HCT116 (cell line): ENCODE data around the gene LRRC15. TPM values are rescaled to one million over a fixed set of nuclear protein-coding genes. Genes with fewer than 3 reads are reported as not detected.

Experiments used
- ATAC-seq: fragments of 200-7000 bp; cut with Tn5 transposase; 2 replicates; pipeline ENCODE4 v1.9.1; 2020; ENCODE audit warnings: mild to moderate bottlenecking, moderate library complexity
- BruUV-seq: library from RNA; stranded (reverse); fragments of 400-500 nt; replicated peaks from 2 replicates; lab custom pipeline; 2021; lab: Mats Ljungman, UMichigan
- CTCF ChIA-PET: fragments of 300-600 bp; sonication (Branson Sonifier 250); formaldehyde crosslinking; loops from one replicate; lab custom pipeline; 2021; ENCODE audit warnings: antibody characterized with exemption; lab: Charles Lee
- POLR2A ChIA-PET: fragments of 300-600, 350-600 bp; sonication (Branson Sonifier 250); formaldehyde crosslinking; loops from one replicate; lab custom pipeline; 2021; ENCODE audit warnings: antibody characterized with exemption; lab: Charles Lee
- RAD21 ChIA-PET, 2 experiments: fragments of 300-600 bp; sonication (Branson Sonifier 250); formaldehyde crosslinking; loops; one replicate each; lab custom pipeline; 2023; ENCODE audit warnings: low total read pairs in 2 of 2; ENCODE audit not compliant: uncharacterized antibody in 2 of 2, unreplicated experiment in 2 of 2, low non-redundant PET in 1 of 2; lab: Charles Lee
- DNase-seq: peaks from one replicate; pipeline ENCODE4 v3.0.0-alpha.2; 2010; ENCODE audit warnings: low read depth, low spot score
- H2AFZ ChIP-seq: fragments of 200-600 bp; shearing (Covaris generic), sonication (generic); 2 replicates; pipeline ENCODE4 v1.6.1; 2017; ENCODE audit warnings: low read depth, mixed run types, mixed read lengths, antibody characterized with exemption, low read length; ENCODE audit not compliant: poor library complexity, severe bottlenecking
- H3K27ac ChIP-seq: 2 replicates; pipeline ENCODE4 v1.5.1; 2012; ENCODE audit warnings: low read depth, low read length
- H3K27me3 ChIP-seq: fragments of 200-600 bp; sonication (generic); 2 replicates; pipeline ENCODE4 v1.6.1; 2016; ENCODE audit warnings: mixed run types, low read length, mixed read lengths; ENCODE audit not compliant: insufficient read depth
- H3K36me3 ChIP-seq, 2 experiments: fragments of 200-500 bp in 1 of 2; fragments of 200-600 bp in 1 of 2; sonication (Bioruptor generic) in 1 of 2; sonication (generic) in 1 of 2; 2 replicates each; pipeline versions ENCODE4 v1.5.1 to v1.6.1; 2014 to 2016; ENCODE audit warnings: low read length in 2 of 2, inconsistent platforms in 1 of 2, mixed read lengths in 1 of 2, mixed run types in 1 of 2; ENCODE audit not compliant: insufficient read depth in 2 of 2, control insufficient read depth in 1 of 2
- H3K4me1 ChIP-seq, 2 experiments: fragments of 200-600 bp in 1 of 2; sonication (generic) in 1 of 2; 2 replicates each; pipeline versions ENCODE4 v1.5.1 to v1.6.1; 2012 to 2017; ENCODE audit warnings: low read length in 2 of 2, inconsistent platforms in 1 of 2, mild to moderate bottlenecking in 1 of 2, mixed read lengths in 1 of 2, mixed run types in 1 of 2, moderate library complexity in 1 of 2; ENCODE audit not compliant: insufficient read depth in 2 of 2, control insufficient read depth in 1 of 2
- H3K4me2 ChIP-seq: fragments of 200-600 bp; sonication (generic); 2 replicates; pipeline ENCODE4 v1.6.1; 2017; ENCODE audit warnings: mixed run types, low read length, mixed read lengths
- H3K4me3 ChIP-seq, 2 experiments: fragments of 200-600 bp in 1 of 2; sonication (generic) in 1 of 2; replicated peaks in 1 of 2; 2 replicates each; pipeline ENCODE4 v1.5.1; 2011 to 2016; ENCODE audit warnings: low read length in 2 of 2, control low read depth in 1 of 2, low read depth in 1 of 2, mild to moderate bottlenecking in 1 of 2, mixed read lengths in 1 of 2, mixed run types in 1 of 2
- H3K79me2 ChIP-seq: fragments of 200-600 bp; sonication (generic); 2 replicates; pipeline ENCODE4 v1.6.1; 2017; ENCODE audit warnings: mild to moderate bottlenecking, mixed run types, low read length, moderate library complexity, mixed read lengths; ENCODE audit not compliant: insufficient read depth
- H3K9ac ChIP-seq: fragments of 200-600 bp; sonication (generic); 2 replicates; pipeline ENCODE4 v1.6.1; 2016; ENCODE audit warnings: low read length, mixed read lengths
- H3K9me2 ChIP-seq: fragments of 200-600 bp; sonication (generic), shearing (Covaris generic); 2 replicates; pipeline ENCODE4 v1.6.1; 2017; ENCODE audit warnings: mixed run types, mild to moderate bottlenecking, moderate library complexity; ENCODE audit not compliant: insufficient read depth
- H3K9me3 ChIP-seq, 2 experiments: fragments of 200-500 bp in 1 of 2; fragments of 200-600 bp in 1 of 2; sonication (Bioruptor generic) in 1 of 2; sonication (generic) in 1 of 2; 2 replicates each; pipeline ENCODE4 v1.6.1; 2014 to 2017; ENCODE audit warnings: low read length in 2 of 2, mixed read lengths in 2 of 2, inconsistent platforms in 1 of 2, low read depth in 1 of 2, mild to moderate bottlenecking in 1 of 2, mixed run types in 1 of 2, moderate library complexity in 1 of 2; ENCODE audit not compliant: control insufficient read depth in 1 of 2, insufficient read depth in 1 of 2
- H4K20me1 ChIP-seq: fragments of 200-600 bp; sonication (generic), shearing (Covaris generic); 2 replicates; pipeline ENCODE4 v1.6.1; 2017; ENCODE audit warnings: mixed run types, mild to moderate bottlenecking, moderate library complexity; ENCODE audit not compliant: insufficient read depth
- EGR1 ChIP-seq: IDR thresholded peaks from 2 replicates; pipeline ENCODE4 v1.6.1; 2012; ENCODE audit warnings: low read depth
- EZH2 ChIP-seq: fragments of 200-600 bp; sonication (generic); IDR thresholded peaks from 2 replicates; pipeline ENCODE4 v1.6.1; 2017; ENCODE audit warnings: antibody characterized with exemption, mixed run types
- POLR2A ChIP-seq: IDR thresholded peaks from 2 replicates; pipeline ENCODE4 v1.7.0; 2011; ENCODE audit warnings: borderline replicate concordance; ENCODE audit not compliant: insufficient read depth, insufficient read length; ENCODE audit errors: extremely low read depth
- intact Hi-C: fragments of 100-400 bp; cut with micrococcal nuclease; formaldehyde crosslinking; loops from 2 replicates; pipeline ENCODE4 v1.10.0; 2022
- total RNA-seq: library from RNA; stranded (reverse); gene quantifications from one replicate; pipeline ENCODE4 v1.2.1, GENCODE V29; 2021; ENCODE audit not compliant: unreplicated experiment
- TF ChIP-seq, protein P1 (sequence below), 3 experiments: fragments of 200-600 bp in 1 of 3; sonication (generic) in 1 of 3; IDR thresholded peaks in 2 of 3; conservative IDR thresholded peaks in 1 of 3; 2 replicates each; pipeline ENCODE4 v1.5.1; 2012 to 2017; ENCODE audit warnings: low read depth in 2 of 3, low read length in 2 of 3, antibody characterized with exemption in 1 of 3, borderline replicate concordance in 1 of 3, control low read depth in 1 of 3, mild to moderate bottlenecking in 1 of 3, mixed read lengths in 1 of 3, mixed run types in 1 of 3, moderate library complexity in 1 of 3; ENCODE audit not compliant: insufficient read depth in 1 of 3
- TF ChIP-seq, protein P2 (sequence below): IDR thresholded peaks from 2 replicates; pipeline ENCODE4 v1.6.1; 2011; ENCODE audit warnings: mild to moderate bottlenecking, low read length, moderate library complexity; ENCODE audit not compliant: insufficient replicate concordance; ENCODE audit errors: extremely low read depth
- TF ChIP-seq, protein P3 (sequence below): IDR thresholded peaks from 2 replicates; pipeline ENCODE4 v1.6.1; 2012; ENCODE audit warnings: low read depth
- TF ChIP-seq, protein P4 (sequence below): IDR thresholded peaks from 2 replicates; pipeline ENCODE4 v1.6.1; 2012

The LRRC15 gene
- total RNA-seq, 1 experiment from 2014 or later, result not detected

DNA sequence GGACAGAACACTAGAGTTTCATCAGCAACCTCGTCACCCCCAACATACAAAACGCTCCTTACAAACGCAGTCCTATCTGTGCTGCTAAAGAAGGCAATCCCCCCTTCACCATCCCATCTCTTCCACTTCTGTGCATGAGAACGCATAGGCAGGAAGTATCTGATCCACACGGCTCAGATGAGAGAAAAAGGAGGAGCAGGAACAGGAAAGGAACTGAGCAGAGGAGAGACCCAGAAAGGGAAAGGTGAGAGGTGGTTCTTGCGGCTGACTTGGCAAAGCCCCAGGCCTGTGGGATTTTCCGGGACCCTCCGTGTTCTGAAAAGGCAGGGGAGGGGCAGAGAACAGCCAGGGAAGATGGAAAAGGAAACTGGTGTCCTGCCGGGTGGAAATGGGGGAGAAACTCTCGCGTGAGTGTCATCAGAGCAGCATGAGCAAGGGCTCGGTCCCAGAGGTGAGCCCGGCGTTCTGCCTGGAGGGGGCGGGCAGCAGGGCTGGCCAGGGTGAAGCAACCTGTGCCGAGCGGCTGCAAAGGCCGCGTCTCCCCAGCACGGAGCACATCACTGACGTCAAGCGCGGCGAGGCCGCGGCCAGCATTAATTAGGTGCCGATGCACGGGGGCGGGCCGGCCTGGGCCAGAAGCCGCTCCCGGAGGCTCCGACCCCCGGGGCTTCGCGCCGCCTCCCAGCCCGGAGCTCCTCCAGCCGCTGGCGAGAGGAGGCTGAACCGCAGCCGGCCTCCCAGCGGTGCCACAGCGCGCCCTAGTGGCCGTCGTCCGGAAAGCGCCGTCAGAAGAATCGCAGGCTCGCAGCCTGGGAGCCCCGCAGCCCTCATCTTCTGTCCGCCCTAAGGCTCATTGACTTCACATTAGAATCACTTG lies 54.2 kb downstream of the LRRC15 start (continued):
- TF ChIP-seq, protein P1, sequence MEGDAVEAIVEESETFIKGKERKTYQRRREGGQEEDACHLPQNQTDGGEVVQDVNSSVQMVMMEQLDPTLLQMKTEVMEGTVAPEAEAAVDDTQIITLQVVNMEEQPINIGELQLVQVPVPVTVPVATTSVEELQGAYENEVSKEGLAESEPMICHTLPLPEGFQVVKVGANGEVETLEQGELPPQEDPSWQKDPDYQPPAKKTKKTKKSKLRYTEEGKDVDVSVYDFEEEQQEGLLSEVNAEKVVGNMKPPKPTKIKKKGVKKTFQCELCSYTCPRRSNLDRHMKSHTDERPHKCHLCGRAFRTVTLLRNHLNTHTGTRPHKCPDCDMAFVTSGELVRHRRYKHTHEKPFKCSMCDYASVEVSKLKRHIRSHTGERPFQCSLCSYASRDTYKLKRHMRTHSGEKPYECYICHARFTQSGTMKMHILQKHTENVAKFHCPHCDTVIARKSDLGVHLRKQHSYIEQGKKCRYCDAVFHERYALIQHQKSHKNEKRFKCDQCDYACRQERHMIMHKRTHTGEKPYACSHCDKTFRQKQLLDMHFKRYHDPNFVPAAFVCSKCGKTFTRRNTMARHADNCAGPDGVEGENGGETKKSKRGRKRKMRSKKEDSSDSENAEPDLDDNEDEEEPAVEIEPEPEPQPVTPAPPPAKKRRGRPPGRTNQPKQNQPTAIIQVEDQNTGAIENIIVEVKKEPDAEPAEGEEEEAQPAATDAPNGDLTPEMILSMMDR (IDR thresholded peaks at IDR 0.05 in 2 of 3, conservative IDR thresholded peaks at IDR 0.05 in 1 of 3; ENCODE audit: borderline replicate concordance in 1 of 3, insufficient read depth in 1 of 3, low read depth in 2 of 3, low read length in 2 of 3), result peak in 2 of 3 experiments; percentile 81 to 87; a peak in 4 of 6 replicates
- no peak for TF ChIP-seq POLR2A

DNA sequence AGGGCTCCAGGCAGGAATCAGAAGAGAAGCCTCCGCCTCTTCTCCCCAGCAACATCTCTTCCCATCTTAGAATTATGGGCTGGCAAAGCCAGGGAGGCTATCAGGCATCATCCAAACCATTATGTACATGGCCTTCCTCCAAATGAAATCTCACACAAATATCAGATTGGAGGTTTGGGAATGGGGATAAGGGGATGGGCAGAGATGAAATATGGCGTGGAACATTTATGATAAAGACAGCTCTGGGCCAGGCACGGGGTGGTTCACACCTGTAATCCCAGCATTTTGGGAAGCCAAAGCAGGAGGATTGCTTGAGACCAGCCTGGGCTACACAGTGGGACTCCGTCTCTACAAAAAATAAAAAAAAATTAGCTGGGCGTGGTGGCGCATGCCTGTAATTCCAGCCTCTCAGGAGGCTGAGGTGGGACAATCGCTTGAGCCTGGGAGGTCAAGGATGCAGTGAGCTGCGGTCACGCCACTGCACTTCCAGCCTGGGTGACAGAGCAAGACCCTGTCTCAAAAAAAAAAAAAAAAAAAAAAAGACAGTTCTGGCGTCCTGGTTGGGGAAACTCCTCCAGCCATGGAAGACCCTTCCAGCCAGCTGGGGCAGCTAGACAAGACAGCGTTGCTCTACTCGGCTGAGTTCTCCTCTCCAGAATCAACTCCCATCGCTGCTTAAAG lies 55.0 kb downstream of the LRRC15 start:
- DNase-seq, result no peak
- Histone ChIP-seq H3K36me3 (no peaks in the 10 kb centered on the region), H3K27ac (peak overlapping the region; percentile 51), H3K9me2 (no peaks in the 10 kb centered on the region), H2AFZ (no peak overlapping the region), H3K4me1 (peaks cover 26 to 54% of the 10 kb centered on the region in 2 experiments), H3K9ac (peak overlapping the region; percentile 60), H3K4me2 (peak overlapping the region; percentile 80), H4K20me1 (no peaks in the 10 kb centered on the region), H3K79me2 (no peaks in the 10 kb centered on the region), H3K27me3 (no peaks in the 10 kb centered on the region), H3K4me3 (peak overlapping the region; percentile 37 to 51; a peak in 3 of 4 replicates), H3K9me3 (no peaks in the 10 kb centered on the region)
- ATAC-seq, result no peak
- ChIA-PET RAD21 (interaction anchor here (0.7 to 3.8 kb wide), 6 partner anchors 12 to 533 kb away, joined by 3 to 30 read pairs (median 4); partner anchors contain the start of gene HES1 (in 1 of the 2)), CTCF (interaction anchor here (1.1 to 4.7 kb wide), 11 partner anchors 8 to 532 kb away, joined by 3 to 145 read pairs (median 4); no protein-coding TSS in a partner anchor), POLR2A (interaction anchor here (1.9 to 2.1 kb wide), 2 partner anchors 175 to 533 kb away, joined by 6 to 12 read pairs; no protein-coding TSS in a partner anchor)
- no TSS peak for BruUV-seq
- intact Hi-C loops, result loop anchor here (1.0 to 5.0 kb wide), 8 partner anchors 146 to 722 kb away; partner anchors contain the start of gene OPA1
- TF ChIP-seq, protein P2, sequence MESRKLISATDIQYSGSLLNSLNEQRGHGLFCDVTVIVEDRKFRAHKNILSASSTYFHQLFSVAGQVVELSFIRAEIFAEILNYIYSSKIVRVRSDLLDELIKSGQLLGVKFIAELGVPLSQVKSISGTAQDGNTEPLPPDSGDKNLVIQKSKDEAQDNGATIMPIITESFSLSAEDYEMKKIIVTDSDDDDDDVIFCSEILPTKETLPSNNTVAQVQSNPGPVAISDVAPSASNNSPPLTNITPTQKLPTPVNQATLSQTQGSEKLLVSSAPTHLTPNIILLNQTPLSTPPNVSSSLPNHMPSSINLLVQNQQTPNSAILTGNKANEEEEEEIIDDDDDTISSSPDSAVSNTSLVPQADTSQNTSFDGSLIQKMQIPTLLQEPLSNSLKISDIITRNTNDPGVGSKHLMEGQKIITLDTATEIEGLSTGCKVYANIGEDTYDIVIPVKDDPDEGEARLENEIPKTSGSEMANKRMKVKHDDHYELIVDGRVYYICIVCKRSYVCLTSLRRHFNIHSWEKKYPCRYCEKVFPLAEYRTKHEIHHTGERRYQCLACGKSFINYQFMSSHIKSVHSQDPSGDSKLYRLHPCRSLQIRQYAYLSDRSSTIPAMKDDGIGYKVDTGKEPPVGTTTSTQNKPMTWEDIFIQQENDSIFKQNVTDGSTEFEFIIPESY, result no peak
- TF ChIP-seq, protein P3, sequence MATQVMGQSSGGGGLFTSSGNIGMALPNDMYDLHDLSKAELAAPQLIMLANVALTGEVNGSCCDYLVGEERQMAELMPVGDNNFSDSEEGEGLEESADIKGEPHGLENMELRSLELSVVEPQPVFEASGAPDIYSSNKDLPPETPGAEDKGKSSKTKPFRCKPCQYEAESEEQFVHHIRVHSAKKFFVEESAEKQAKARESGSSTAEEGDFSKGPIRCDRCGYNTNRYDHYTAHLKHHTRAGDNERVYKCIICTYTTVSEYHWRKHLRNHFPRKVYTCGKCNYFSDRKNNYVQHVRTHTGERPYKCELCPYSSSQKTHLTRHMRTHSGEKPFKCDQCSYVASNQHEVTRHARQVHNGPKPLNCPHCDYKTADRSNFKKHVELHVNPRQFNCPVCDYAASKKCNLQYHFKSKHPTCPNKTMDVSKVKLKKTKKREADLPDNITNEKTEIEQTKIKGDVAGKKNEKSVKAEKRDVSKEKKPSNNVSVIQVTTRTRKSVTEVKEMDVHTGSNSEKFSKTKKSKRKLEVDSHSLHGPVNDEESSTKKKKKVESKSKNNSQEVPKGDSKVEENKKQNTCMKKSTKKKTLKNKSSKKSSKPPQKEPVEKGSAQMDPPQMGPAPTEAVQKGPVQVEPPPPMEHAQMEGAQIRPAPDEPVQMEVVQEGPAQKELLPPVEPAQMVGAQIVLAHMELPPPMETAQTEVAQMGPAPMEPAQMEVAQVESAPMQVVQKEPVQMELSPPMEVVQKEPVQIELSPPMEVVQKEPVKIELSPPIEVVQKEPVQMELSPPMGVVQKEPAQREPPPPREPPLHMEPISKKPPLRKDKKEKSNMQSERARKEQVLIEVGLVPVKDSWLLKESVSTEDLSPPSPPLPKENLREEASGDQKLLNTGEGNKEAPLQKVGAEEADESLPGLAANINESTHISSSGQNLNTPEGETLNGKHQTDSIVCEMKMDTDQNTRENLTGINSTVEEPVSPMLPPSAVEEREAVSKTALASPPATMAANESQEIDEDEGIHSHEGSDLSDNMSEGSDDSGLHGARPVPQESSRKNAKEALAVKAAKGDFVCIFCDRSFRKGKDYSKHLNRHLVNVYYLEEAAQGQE, result no peak
- TF ChIP-seq EZH2 (no peak), POLR2A (no peak), EGR1 (no peak)
- TF ChIP-seq, protein P1 (IDR thresholded peaks at IDR 0.05 in 2 of 3, conservative IDR thresholded peaks at IDR 0.05 in 1 of 3; ENCODE audit: borderline replicate concordance in 1 of 3, insufficient read depth in 1 of 3, low read depth in 2 of 3, low read length in 2 of 3), result no peak
- TF ChIP-seq, protein P4, sequence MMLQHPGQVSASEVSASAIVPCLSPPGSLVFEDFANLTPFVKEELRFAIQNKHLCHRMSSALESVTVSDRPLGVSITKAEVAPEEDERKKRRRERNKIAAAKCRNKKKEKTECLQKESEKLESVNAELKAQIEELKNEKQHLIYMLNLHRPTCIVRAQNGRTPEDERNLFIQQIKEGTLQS, result no peak
